ENCODE data around the gene PTS.

The PTS gene

DNA sequence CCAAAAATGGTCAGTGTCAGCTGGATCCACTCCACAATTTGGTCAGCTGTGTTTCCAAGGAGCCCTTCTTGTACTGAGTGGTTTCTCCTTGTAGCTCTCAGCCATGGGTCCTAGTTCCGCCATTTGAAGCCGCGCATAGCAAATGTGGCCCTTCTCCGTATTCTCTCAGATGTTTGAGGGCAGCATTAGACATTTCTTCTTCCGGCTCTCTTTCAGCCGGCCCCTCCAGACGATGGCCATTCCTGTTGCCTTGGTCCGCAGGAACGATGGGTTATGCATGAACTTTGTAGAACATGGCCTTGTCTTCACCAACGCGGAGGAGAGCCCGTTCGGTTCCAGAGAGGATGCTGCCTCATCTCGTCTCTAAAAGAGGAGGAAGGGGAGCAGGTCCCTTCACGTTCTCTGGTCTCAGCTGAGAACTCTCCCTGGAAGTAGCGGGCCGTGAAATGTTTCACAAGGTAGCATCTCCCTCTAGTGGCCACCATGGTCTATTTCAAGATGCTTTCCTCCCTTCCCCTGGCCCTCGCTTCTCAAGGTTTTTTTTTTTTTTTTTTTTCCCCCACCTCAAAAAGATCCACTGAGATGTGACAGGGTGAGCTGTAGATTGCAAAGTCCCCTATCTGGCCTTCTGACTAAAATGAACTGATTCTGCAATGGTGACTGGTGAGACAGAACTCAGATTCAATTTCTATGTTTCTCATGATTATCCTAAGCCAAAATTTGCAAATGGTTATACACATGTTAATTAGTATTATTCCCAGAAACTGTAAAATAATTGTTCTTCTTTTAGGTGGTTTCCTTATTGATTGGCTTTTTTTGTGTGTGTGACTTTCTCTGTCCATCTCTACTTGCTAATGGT is 54.3 kb downstream of the PTS start:
- no peaks in the 10 kb centered on the region for H3K36me3 ChIP-seq (ENCODE audit: control insufficient read depth, insufficient read depth, low read length, severe bottlenecking)
- peak overlapping the region; percentile 83 for H3K4me3 ChIP-seq (ENCODE audit: low read length)
- peak; percentile 97 for DNase-seq (ENCODE audit: low read depth)
- H3K4me1 ChIP-seq (ENCODE audit: control insufficient read depth, insufficient read depth, low read length): peaks cover 4% of the 10 kb centered on the region
- no peaks in the 10 kb centered on the region for H3K9me3 ChIP-seq (ENCODE audit: control insufficient read depth, low read length)
- H3K9ac ChIP-seq (ENCODE audit: low read length): peak overlapping the region; percentile 55
- H3K27me3 ChIP-seq (replicated peaks; ENCODE audit: control insufficient read depth, insufficient read depth, low read length): no peaks in the 10 kb centered on the region

DNA sequence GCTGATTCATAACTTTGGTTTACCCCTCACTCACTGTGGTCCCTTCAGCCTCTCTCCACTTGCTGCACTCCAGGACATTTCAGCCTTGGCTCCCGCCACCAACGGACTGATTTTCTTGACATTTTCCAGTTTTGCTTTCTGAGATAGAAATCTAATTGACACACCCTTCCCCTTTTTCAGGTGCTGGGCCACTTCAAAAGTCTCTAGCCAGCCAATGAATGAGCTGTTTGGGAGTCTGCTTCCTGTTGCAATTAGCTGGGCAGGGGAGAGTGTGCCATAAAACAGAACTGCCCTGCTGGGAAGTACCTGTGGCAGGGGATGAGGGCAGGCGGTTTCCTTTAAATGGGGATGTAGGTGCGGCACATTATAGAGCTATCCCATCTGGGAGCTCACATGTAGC is 55.5 kb downstream of the PTS start:
- Histone ChIP-seq H3K36me3 (ENCODE audit: control insufficient read depth, insufficient read depth, low read length, severe bottlenecking) (no peaks in the 10 kb centered on the region), H3K9me3 (ENCODE audit: control insufficient read depth, low read length) (no peaks in the 10 kb centered on the region)
- DNase-seq (ENCODE audit: low read depth): no peak

More for the DNA sequence above, 55.5 kb downstream of the PTS start:
- H3K27me3 ChIP-seq (replicated peaks; ENCODE audit: control insufficient read depth, insufficient read depth, low read length): no peaks in the 10 kb centered on the region
- no peak overlapping the region for H3K4me3 ChIP-seq (ENCODE audit: low read length)
- H3K9ac ChIP-seq (ENCODE audit: low read length): no peak overlapping the region
- peaks cover 4% of the 10 kb centered on the region for H3K4me1 ChIP-seq (ENCODE audit: control insufficient read depth, insufficient read depth, low read length)
